K562 (cell line): ENCODE measurements around the gene ST3GAL5. TPM values are rescaled to one million over a fixed set of nuclear protein-coding genes. Genes with fewer than 3 reads are reported as not detected.

Experiments
- ARNT ChIP-seq, 2 experiments: fragments of 450-650 bp; IDR thresholded peaks; 2 replicates each; pipeline ENCODE4 v1.6.1; 2016; ENCODE audit warnings: mild to moderate bottlenecking in 1 of 2
- CEBPZ ChIP-seq: fragments of 150-350 bp; IDR thresholded peaks from 2 replicates; pipeline ENCODE4 v1.6.1; 2014; ENCODE audit warnings: low read depth, mild to moderate bottlenecking, low read length, borderline replicate concordance
- CHD4 ChIP-seq: fragments of 200-600 bp; sonication (generic); IDR thresholded peaks from 3 replicates; pipeline ENCODE4 v1.6.1; 2012; ENCODE audit warnings: low read depth, mild to moderate bottlenecking, mixed read lengths, low read length, inconsistent platforms; ENCODE audit not compliant: insufficient read depth, insufficient replicate concordance, poor library complexity, severe bottlenecking
- ETV1 ChIP-seq: fragments of 450-650 bp; conservative IDR thresholded peaks from 2 replicates; pipeline ENCODE4 v1.6.1; 2016; ENCODE audit warnings: missing genetic modification characterization, control low read depth, low read depth, missing compliant biosample characterization
- GMEB1 ChIP-seq: fragments of 250-450 bp; sonication (Bioruptor Pico); IDR thresholded peaks from 2 replicates; pipeline ENCODE4 v1.4.0; 2020; ENCODE audit warnings: mild to moderate bottlenecking
- L3MBTL2 ChIP-seq: fragments of 450-650 bp; IDR thresholded peaks from 2 replicates; pipeline ENCODE4 v1.6.1; 2016; ENCODE audit warnings: mild to moderate bottlenecking, moderate library complexity
- MGA ChIP-seq: fragments of 450-650 bp; IDR thresholded peaks from 2 replicates; pipeline ENCODE4 v1.6.1; 2016; ENCODE audit warnings: mild to moderate bottlenecking, moderate library complexity
- POLR2B ChIP-seq: fragments of 450-650 bp; IDR thresholded peaks from 2 replicates; pipeline ENCODE4 v1.6.1; 2018; ENCODE audit warnings: low read depth; ENCODE audit not compliant: partially characterized antibody
- SMAD4 ChIP-seq: fragments of 250-450 bp; sonication (Bioruptor Pico); conservative IDR thresholded peaks from 2 replicates; pipeline ENCODE4 v1.8.0; 2021; ENCODE audit warnings: inconsistent platforms, mild to moderate bottlenecking, moderate library complexity
- SRSF3 ChIP-seq: fragments of 200-400 bp; formaldehyde crosslinking; IDR thresholded peaks from 2 replicates; pipeline ENCODE4 v1.6.1; 2016; ENCODE audit warnings: mild to moderate bottlenecking, low read length, moderate library complexity; ENCODE audit not compliant: insufficient read depth
- TEAD1 ChIP-seq, 2 experiments: fragments of 450-650 bp in 1 of 2; sonication (generic) in 1 of 2; formaldehyde crosslinking; IDR thresholded peaks; 2 replicates each; pipeline versions ENCODE4 v1.4.0 to v1.8.0; 2020 to 2022; ENCODE audit warnings: mild to moderate bottlenecking in 2 of 2, missing genetic modification reagents in 1 of 2
- polyA plus RNA-seq, 8 experiments: library from polyadenylated mRNA; depleted of rRNA in 4 of 8; stranded (reverse) in 5 of 8; unstranded in 3 of 8; fragments of >200 nt; fragmentation: Nextera tagmentation in 2 of 8; fragmentation: Illumina TruSeq in 1 of 8; extraction: Ambion mirVana in 2 of 8; extraction: Trizol in 1 of 8; gene quantifications; 2 replicates each; pipeline versions ENCODE4 v1.2.1 to v1.2.3, GENCODE V29; 2011 to 2014; ENCODE audit warnings: inconsistent platforms in 1 of 8, missing spikeins in 1 of 8
- total RNA-seq, 7 experiments: library from RNA; depleted of rRNA in 6 of 7; stranded (reverse); fragments of >200 nt in 6 of 7; fragmentation: Illumina TruSeq in 2 of 7; extraction: Trizol in 2 of 7; gene quantifications; 2 replicates each; pipeline versions ENCODE4 v1.2.1 to v1.2.3, GENCODE V29; 2011 to 2021; ENCODE audit warnings: low replicate concordance in 1 of 7

ST3GAL5 gene
- total and polyA plus RNA-seq, 9 of the 15 experiments (the other 6 are each of a cell fraction or from before 2014, with no cell fraction given): 1.6 to 10.0 (median 4.2) TPM

- TF ChIP-seq SMAD4 (CRISPR knock-in tag) (peak; percentile 86; the same call in 1 of the 2 replicates), SRSF3 (no peak), L3MBTL2 (peak; percentile 67), ARNT (IDR thresholded peaks at IDR 0.05) (no peak), POLR2B (no peak), CEBPZ (no peak), GMEB1 (CRISPR knock-in tag) (peak; percentile 30; the same call in 1 of the 2 replicates), MGA (peak; percentile 56; the same call in 1 of the 2 replicates), TEAD1 (CRISPR knock-in tag; IDR thresholded peaks at IDR 0.05) (0 out of 4 replicates have a peak, but pooled peaks of 1 of the 2 experiments have one; percentile 40), CHD4 (no peak), ETV1 (tag) (peak; percentile 32; the same call in 1 of the 2 replicates)
Observed at GRCh38 chr2:85828725-85829124, 60.1 kb downstream of the ST3GAL5 start (continued).
